DOHH2 (cell line): Measurements from ENCODE around the gene RAP2A.

Experiments
- H3F3A ChIP-seq: fragments of 200-600 bp; sonication (generic), shearing (Covaris generic); 2 replicates; pipeline ENCODE4 v1.6.0; 2016; ENCODE audit warnings: antibody characterized with exemption, mild to moderate bottlenecking; ENCODE audit not compliant: control insufficient read depth, insufficient read depth
- H3K27ac ChIP-seq: fragments of 200-600 bp; sonication (generic); 2 replicates; pipeline ENCODE4 v1.5.1; 2014; ENCODE audit warnings: low read depth, mild to moderate bottlenecking, low read length, moderate library complexity
- H3K27me3 ChIP-seq: fragments of 200-600 bp; sonication (generic); 2 replicates; pipeline ENCODE4 v1.6.1; 2014; ENCODE audit warnings: mild to moderate bottlenecking, low read length, mixed read lengths; ENCODE audit not compliant: control insufficient read depth
- H3K36me3 ChIP-seq: fragments of 200-600 bp; sonication (generic); 2 replicates; pipeline ENCODE4 v1.6.1; 2014; ENCODE audit warnings: mild to moderate bottlenecking, low read length, moderate library complexity, mixed read lengths; ENCODE audit not compliant: control insufficient read depth
- H3K4me1 ChIP-seq: fragments of 200-600 bp; sonication (generic); 2 replicates; pipeline ENCODE4 v1.6.1; 2014; ENCODE audit warnings: mild to moderate bottlenecking, low read length, mixed read lengths; ENCODE audit not compliant: control insufficient read depth
- H3K4me2 ChIP-seq: fragments of 200-600 bp; sonication (generic); 2 replicates; pipeline ENCODE4 v1.6.0; 2014; ENCODE audit warnings: mild to moderate bottlenecking, low read length, moderate library complexity
- H3K4me3 ChIP-seq: fragments of 200-600 bp; sonication (generic); 2 replicates; pipeline ENCODE4 v1.5.1; 2014; ENCODE audit warnings: mild to moderate bottlenecking, low read length, mixed read lengths
- H3K79me2 ChIP-seq: fragments of 200-600 bp; sonication (generic); 2 replicates; pipeline ENCODE4 v1.6.1; 2014; ENCODE audit warnings: mild to moderate bottlenecking, low read length, mixed read lengths; ENCODE audit not compliant: control insufficient read depth
- H3K9me2 ChIP-seq: fragments of 200-600 bp; sonication (generic); replicated peaks from 2 replicates; pipeline ENCODE4 v1.6.1; 2014; ENCODE audit warnings: mild to moderate bottlenecking, low read length, mixed read lengths; ENCODE audit not compliant: control insufficient read depth
- H3K9me3 ChIP-seq: fragments of 200-600 bp; sonication (generic); 2 replicates; pipeline ENCODE4 v1.6.1; 2014; ENCODE audit warnings: antibody characterized with exemption, low read length, mixed read lengths; ENCODE audit not compliant: control insufficient read depth, insufficient read depth
- H4K20me1 ChIP-seq: fragments of 200-600 bp; sonication (generic); 2 replicates; pipeline ENCODE4 v1.6.0; 2014; ENCODE audit warnings: low read depth, mild to moderate bottlenecking, antibody characterized with exemption, low read length, moderate library complexity; ENCODE audit not compliant: control insufficient read depth, insufficient read depth
- EZH2phosphoT487 ChIP-seq: fragments of 200-600 bp; sonication (generic); IDR thresholded peaks from 2 replicates; pipeline ENCODE4 v1.6.1; 2017; ENCODE audit warnings: borderline replicate concordance, mild to moderate bottlenecking, antibody characterized with exemption, low read length, moderate library complexity, mixed read lengths
- TF ChIP-seq, protein P1 (sequence below): fragments of 200-600 bp; sonication (generic); IDR thresholded peaks from one replicate; pipeline ENCODE4 v1.5.1; 2014; ENCODE audit warnings: antibody characterized with exemption, mild to moderate bottlenecking, low read depth, low read length; ENCODE audit not compliant: poor library complexity, severe bottlenecking

Gene RAP2A

GRCh38 chr13:97474349-97474980 lies 40.5 kb downstream of the RAP2A start:
- no peak overlapping the region for H3K27ac ChIP-seq
- H3K4me1 ChIP-seq, result peaks cover 4% of the 10 kb centered on the region; the same call in 1 of the 2 replicates
- no peaks in the 10 kb centered on the region for H3K9me2 ChIP-seq
- no peak overlapping the region for H3K4me3 ChIP-seq
- H3K27me3 ChIP-seq, result no peaks in the 10 kb centered on the region
- H3K9me3 ChIP-seq, result no peaks in the 10 kb centered on the region; the same call in 1 of the 2 replicates
- TF ChIP-seq, protein P1, sequence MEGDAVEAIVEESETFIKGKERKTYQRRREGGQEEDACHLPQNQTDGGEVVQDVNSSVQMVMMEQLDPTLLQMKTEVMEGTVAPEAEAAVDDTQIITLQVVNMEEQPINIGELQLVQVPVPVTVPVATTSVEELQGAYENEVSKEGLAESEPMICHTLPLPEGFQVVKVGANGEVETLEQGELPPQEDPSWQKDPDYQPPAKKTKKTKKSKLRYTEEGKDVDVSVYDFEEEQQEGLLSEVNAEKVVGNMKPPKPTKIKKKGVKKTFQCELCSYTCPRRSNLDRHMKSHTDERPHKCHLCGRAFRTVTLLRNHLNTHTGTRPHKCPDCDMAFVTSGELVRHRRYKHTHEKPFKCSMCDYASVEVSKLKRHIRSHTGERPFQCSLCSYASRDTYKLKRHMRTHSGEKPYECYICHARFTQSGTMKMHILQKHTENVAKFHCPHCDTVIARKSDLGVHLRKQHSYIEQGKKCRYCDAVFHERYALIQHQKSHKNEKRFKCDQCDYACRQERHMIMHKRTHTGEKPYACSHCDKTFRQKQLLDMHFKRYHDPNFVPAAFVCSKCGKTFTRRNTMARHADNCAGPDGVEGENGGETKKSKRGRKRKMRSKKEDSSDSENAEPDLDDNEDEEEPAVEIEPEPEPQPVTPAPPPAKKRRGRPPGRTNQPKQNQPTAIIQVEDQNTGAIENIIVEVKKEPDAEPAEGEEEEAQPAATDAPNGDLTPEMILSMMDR, result no peak
- no peak for TF ChIP-seq EZH2phosphoT487
- H3K4me2 ChIP-seq, result no peak overlapping the region
- H3F3A ChIP-seq, result no peaks in the 10 kb centered on the region
- H3K36me3 ChIP-seq, result no peaks in the 10 kb centered on the region
- no peaks in the 10 kb centered on the region for H4K20me1 ChIP-seq
- H3K79me2 ChIP-seq, result no peaks in the 10 kb centered on the region

- H3K27ac ChIP-seq, result no peak overlapping the region
- H3K9me2 ChIP-seq, result no peaks in the 10 kb centered on the region
- H3K36me3 ChIP-seq, result no peaks in the 10 kb centered on the region
- no peaks in the 10 kb centered on the region for H3F3A ChIP-seq
- no peaks in the 10 kb centered on the region for H4K20me1 ChIP-seq
- no peaks in the 10 kb centered on the region; the same call in 1 of the 2 replicates for H3K9me3 ChIP-seq
- H3K4me1 ChIP-seq, result peaks cover 4% of the 10 kb centered on the region; the same call in 1 of the 2 replicates
- H3K27me3 ChIP-seq, result no peaks in the 10 kb centered on the region
- H3K79me2 ChIP-seq, result no peaks in the 10 kb centered on the region
- no peak overlapping the region for H3K4me2 ChIP-seq
- TF ChIP-seq, protein P1, result no peak
- TF ChIP-seq EZH2phosphoT487, result no peak
- no peak overlapping the region for H3K4me3 ChIP-seq
These were observed 41.0 kb downstream of the RAP2A start for GRCh38 chr13:97475011-97475410.

DNA sequence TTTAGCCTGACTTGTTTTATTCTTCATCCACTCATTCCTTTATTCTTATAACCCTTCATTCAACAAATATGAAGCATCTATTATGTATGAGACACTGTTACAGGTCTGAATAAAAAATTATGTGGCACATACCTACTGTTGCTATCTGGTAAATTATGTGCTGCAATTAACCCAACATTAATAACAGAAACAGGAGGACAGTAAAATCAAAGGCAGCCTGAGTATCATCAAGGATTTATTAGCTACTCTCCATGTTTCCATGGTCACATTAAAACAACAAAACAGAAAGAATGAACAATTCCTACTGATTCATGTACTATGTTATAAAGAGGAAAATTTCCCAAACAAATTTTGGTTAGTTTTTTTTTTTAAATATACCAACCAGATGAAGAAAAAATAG lies 43.9 kb downstream of the RAP2A start:
- Histone ChIP-seq H3K4me1 (peaks cover 2% of the 10 kb centered on the region; the same call in 1 of the 2 replicates), H3K27me3 (no peaks in the 10 kb centered on the region), H4K20me1 (no peaks in the 10 kb centered on the region), H3K9me2 (no peaks in the 10 kb centered on the region), H3K4me3 (no peak overlapping the region), H3K27ac (no peak overlapping the region), H3K79me2 (no peaks in the 10 kb centered on the region), H3K4me2 (no peak overlapping the region), H3F3A (no peaks in the 10 kb centered on the region), H3K36me3 (no peaks in the 10 kb centered on the region), H3K9me3 (no peaks in the 10 kb centered on the region; the same call in 1 of the 2 replicates)
- no peak for TF ChIP-seq EZH2phosphoT487
- TF ChIP-seq, protein P1, result no peak
